ENCODE data around the gene FBXO45. TPM values are rescaled to one million over a fixed set of nuclear protein-coding genes. Genes with fewer than 3 reads are reported as not detected.
A peak's percentile ranks its signal among the peaks of the same experiment; 100 is the strongest.
"Not testable (repeated sequence)": the region's sequence is repeated elsewhere in the genome, so short reads cannot be mapped to it uniquely, and the experiment has no call there.

Gene FBXO45
- total RNA-seq, 2 donors from 2014 or later, result 6.3 to 6.5 TPM

GRCh38 chr3:196537319-196537984 is 31.0 kb upstream of the FBXO45 start:
- DNase-seq (ENCODE audit: low spot score), result no peak
- no peaks in the 10 kb centered on the region for H3K27me3 ChIP-seq
- H3K36me3 ChIP-seq, result no peaks in the 10 kb centered on the region
- H3K27ac ChIP-seq, result no peak overlapping the region
- H3K9me3 ChIP-seq, result no peaks in the 10 kb centered on the region
- H3K4me3 ChIP-seq, result no peak overlapping the region
- H3K4me1 ChIP-seq, result no peaks in the 10 kb centered on the region
- peak; percentile 42 to 80 for TF ChIP-seq CTCF (IDR thresholded peaks at IDR 0.05)

- DNase-seq (ENCODE audit: low spot score), result no peak
- H3K4me1 ChIP-seq, result no peaks in the 10 kb centered on the region
- no peaks in the 10 kb centered on the region for H3K9me3 ChIP-seq
- no peak overlapping the region for H3K27ac ChIP-seq
- H3K36me3 ChIP-seq, result no peaks in the 10 kb centered on the region
- no peaks in the 10 kb centered on the region for H3K27me3 ChIP-seq
- H3K4me3 ChIP-seq, result no peak overlapping the region
- TF ChIP-seq CTCF (IDR thresholded peaks at IDR 0.05), result no peak
These were observed 26.6 kb upstream of the FBXO45 start for GRCh38 chr3:196541684-196542445.

DNA sequence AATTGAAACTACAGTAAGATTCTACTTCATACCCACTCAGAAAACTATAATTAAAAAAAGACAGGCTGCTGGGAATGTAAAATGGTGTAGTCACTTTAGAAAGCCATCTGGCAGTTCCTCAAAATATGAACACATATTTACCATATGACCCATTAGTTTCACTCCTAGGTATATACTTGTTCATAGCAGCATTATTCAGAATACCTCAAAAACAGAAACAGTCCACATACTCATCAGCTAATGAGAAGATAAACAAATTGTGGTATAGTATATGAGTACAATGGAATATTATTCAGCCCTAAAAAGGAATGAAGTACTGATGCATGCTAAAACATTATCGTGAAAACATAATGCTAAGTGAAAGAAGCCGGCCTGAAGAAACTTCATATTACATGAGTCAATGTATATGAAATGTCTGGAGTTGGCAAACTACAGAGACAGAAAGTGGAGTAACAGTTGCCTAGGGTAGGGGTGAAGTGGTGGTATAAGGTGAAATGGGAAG is 23.9 kb upstream of the FBXO45 start:
- DNase-seq (ENCODE audit: low spot score), result no peak
- H3K36me3 ChIP-seq, result no peaks in the 10 kb centered on the region
- no peaks in the 10 kb centered on the region for H3K9me3 ChIP-seq
- no peaks in the 10 kb centered on the region for H3K27me3 ChIP-seq
- no peaks in the 10 kb centered on the region for H3K4me1 ChIP-seq
- no peak overlapping the region for H3K27ac ChIP-seq
- no peak for TF ChIP-seq CTCF (IDR thresholded peaks at IDR 0.05)
- H3K4me3 ChIP-seq, result no peak overlapping the region

GRCh38 chr3:196546537-196546936 is 21.9 kb upstream of the FBXO45 start:
- no peak overlapping the region for H3K27ac ChIP-seq
- no peak for DNase-seq (ENCODE audit: low spot score)
- no peaks in the 10 kb centered on the region for H3K27me3 ChIP-seq
- no peaks in the 10 kb centered on the region for H3K9me3 ChIP-seq
- TF ChIP-seq CTCF (IDR thresholded peaks at IDR 0.05), result no peak
- no peaks in the 10 kb centered on the region for H3K4me1 ChIP-seq
- H3K36me3 ChIP-seq, result no peaks in the 10 kb centered on the region
- no peak overlapping the region for H3K4me3 ChIP-seq

DNA sequence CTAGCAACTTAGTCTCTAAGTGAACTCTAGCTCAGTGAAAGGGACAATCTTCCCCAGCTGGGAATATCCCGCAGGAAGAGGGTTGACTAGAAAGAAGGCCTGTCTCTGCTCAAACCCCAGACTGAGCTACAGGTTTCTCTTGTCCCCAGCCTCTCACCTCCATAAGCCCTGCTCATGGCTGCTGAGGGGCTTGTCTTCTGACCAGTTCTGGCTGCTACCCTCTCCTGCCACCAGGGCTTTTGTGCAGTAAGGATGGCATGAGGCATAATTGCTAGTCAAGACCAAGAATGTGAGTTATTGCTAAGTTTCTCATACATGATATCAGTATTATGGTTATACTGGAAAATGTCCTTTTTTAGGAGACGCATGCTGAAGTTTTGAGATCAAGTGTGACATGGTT is 21.4 kb upstream of the FBXO45 start:
- Histone ChIP-seq H3K27ac (no peak overlapping the region), H3K36me3 (no peaks in the 10 kb centered on the region), H3K27me3 (no peaks in the 10 kb centered on the region), H3K9me3 (no peaks in the 10 kb centered on the region), H3K4me1 (no peaks in the 10 kb centered on the region), H3K4me3 (no peak overlapping the region)
- TF ChIP-seq CTCF (IDR thresholded peaks at IDR 0.05), result no peak
- no peak for DNase-seq (ENCODE audit: low spot score)

GRCh38 chr3:196549312-196549711 is 19.1 kb upstream of the FBXO45 start:
- H3K36me3 ChIP-seq; H3K4me1 ChIP-seq; DNase-seq (ENCODE audit: low spot score); H3K9me3 ChIP-seq; H3K27ac ChIP-seq; H3K27me3 ChIP-seq; H3K4me3 ChIP-seq: not testable (repeated sequence)

GRCh38 chr3:196550172-196550571 is 18.3 kb upstream of the FBXO45 start:
- H3K4me1 ChIP-seq; H3K27me3 ChIP-seq; H3K4me3 ChIP-seq; H3K9me3 ChIP-seq; H3K36me3 ChIP-seq; H3K27ac ChIP-seq; DNase-seq (ENCODE audit: low spot score): not testable (repeated sequence)

Data from right atrium auricular region (tissue), 2 donors.